ENCODE results near the gene TANGO2. TPM values are rescaled to one million over a fixed set of nuclear protein-coding genes. Genes with fewer than 3 reads are reported as not detected.

TANGO2 gene
- total and polyA plus RNA-seq, 9 of the 15 experiments (the other 6 are each of a cell fraction or from before 2014, with no cell fraction given), result 15.5 to 94.9 (median 70.1) TPM

GRCh38 chr22:20058989-20059770, 38.3 kb downstream of the TANGO2 start (continued):
- TF ChIP-seq MBD1 (CRISPR knock-in tag; IDR thresholded peaks at IDR 0.05), result no peak
- peak; percentile 58 for TF ChIP-seq NBN (IDR thresholded peaks at IDR 0.05; ENCODE audit: low read depth)
- 0 out of 2 replicates have a peak, but pooled peaks have one; percentile 7 for TF ChIP-seq STAT5A (IDR thresholded peaks at IDR 0.05; ENCODE audit: borderline replicate concordance, low read length)
- no peak for TF ChIP-seq ZBTB12 (CRISPR knock-in tag; IDR thresholded peaks at IDR 0.05)
- TF ChIP-seq L3MBTL2 (IDR thresholded peaks at IDR 0.05), result peak; percentile 89
- peak; percentile 75 for TF ChIP-seq THAP12 (CRISPR knock-in tag; IDR thresholded peaks at IDR 0.05)
- peak; percentile 77 for TF ChIP-seq ZNF445 (CRISPR knock-in tag; IDR thresholded peaks at IDR 0.05; ENCODE audit: low read depth)
- peak; percentile 65; the same call in 1 of the 2 replicates for TF ChIP-seq CREB3L1 (IDR thresholded peaks at IDR 0.05; ENCODE audit: borderline replicate concordance, low read depth)
- TF ChIP-seq ZNF146 (CRISPR knock-in tag; IDR thresholded peaks at IDR 0.05; ENCODE audit: unreplicated experiment), result no peak
- no peak for TF ChIP-seq GTF3C2 (IDR thresholded peaks at IDR 0.05; ENCODE audit: borderline replicate concordance, extremely low read depth, insufficient read length)
- no peak for TF ChIP-seq DEAF1 (CRISPR knock-in tag; IDR thresholded peaks at IDR 0.05)
- TF ChIP-seq CC2D1A (IDR thresholded peaks at IDR 0.05), result peak; percentile 4; the same call in 1 of the 2 replicates
- peak; percentile 66 for TF ChIP-seq JUND (IDR thresholded peaks at IDR 0.05; ENCODE audit: borderline replicate concordance, low read depth, low read length)
- peak; percentile 79; the same call in 2 of the 3 replicates for TF ChIP-seq JUND (tag; IDR thresholded peaks at IDR 0.05; ENCODE audit: borderline replicate concordance, low read depth, low read length)
- no peak; the same call in none of the 2 replicates for TF ChIP-seq MAFK (IDR thresholded peaks at IDR 0.05; ENCODE audit: low read length)

All from K562 (cell line).